GM12875 (cell line): ENCODE data around the gene KRT35.

ENCODE experiments used
- H3K4me3 ChIP-seq: one replicate; pipeline ENCODE4 v1.5.1; 2011; ENCODE audit warnings: low read depth, low read length, control low read depth
- TF ChIP-seq, protein P1 (sequence below): IDR thresholded peaks from 2 replicates; pipeline ENCODE4 v1.5.1; 2011; ENCODE audit warnings: low read depth, mild to moderate bottlenecking, control low read depth, inconsistent platforms, low read length, moderate library complexity, borderline replicate concordance; ENCODE audit not compliant: insufficient read depth

The KRT35 gene

DNA sequence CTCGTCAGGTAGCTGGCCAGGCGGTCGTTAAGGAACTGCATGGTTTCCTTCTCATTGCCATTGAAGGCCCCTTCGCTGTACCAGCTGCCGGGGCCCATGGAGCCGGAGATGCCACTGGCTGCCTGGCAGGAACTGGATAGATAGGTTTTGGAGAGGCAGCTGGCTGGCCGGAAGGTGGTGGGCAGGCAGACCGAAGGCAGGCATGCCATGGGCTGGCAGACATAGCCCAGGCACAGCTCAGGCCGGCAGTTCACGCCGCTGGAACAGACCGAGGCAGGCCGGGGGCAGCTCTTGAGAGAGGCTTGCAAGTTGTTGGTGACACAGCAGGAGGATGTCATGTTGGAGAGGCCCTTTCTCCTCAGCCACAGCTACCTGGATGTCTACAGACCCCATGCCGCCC, 14.0 kb downstream of the KRT35 start, which contains the start of gene KRT32:
KRT32 (minus strand) TSS at position 399 of the 400 bp plus-strand sequence; CDS start at position 338, 61 bp downstream.
- TF ChIP-seq, protein P1, sequence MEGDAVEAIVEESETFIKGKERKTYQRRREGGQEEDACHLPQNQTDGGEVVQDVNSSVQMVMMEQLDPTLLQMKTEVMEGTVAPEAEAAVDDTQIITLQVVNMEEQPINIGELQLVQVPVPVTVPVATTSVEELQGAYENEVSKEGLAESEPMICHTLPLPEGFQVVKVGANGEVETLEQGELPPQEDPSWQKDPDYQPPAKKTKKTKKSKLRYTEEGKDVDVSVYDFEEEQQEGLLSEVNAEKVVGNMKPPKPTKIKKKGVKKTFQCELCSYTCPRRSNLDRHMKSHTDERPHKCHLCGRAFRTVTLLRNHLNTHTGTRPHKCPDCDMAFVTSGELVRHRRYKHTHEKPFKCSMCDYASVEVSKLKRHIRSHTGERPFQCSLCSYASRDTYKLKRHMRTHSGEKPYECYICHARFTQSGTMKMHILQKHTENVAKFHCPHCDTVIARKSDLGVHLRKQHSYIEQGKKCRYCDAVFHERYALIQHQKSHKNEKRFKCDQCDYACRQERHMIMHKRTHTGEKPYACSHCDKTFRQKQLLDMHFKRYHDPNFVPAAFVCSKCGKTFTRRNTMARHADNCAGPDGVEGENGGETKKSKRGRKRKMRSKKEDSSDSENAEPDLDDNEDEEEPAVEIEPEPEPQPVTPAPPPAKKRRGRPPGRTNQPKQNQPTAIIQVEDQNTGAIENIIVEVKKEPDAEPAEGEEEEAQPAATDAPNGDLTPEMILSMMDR, result no peak
- no peak within 1 kb of the TSS for H3K4me3 ChIP-seq

DNA sequence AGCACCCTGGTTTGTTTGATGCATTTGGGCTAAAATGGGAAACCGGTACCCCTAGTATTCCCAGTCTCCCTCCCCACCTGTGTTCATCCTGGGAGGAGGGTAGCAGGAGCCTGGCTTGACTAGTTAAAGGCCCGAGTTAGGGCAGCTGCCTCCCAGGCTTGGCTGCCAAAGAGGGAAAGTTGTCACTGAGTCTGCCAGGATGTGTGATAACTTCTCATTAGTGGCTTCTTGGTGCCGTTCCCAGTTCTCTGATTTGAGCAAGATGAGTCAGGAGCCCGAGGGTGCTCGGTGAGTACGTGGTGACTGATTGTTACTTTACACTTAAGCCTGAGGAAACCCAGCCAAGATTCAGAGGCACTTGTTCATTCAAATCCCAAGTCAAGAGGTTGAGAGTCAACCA, 16.3 kb downstream of the KRT35 start:
- no peak overlapping the region for H3K4me3 ChIP-seq
- TF ChIP-seq, protein P1, result no peak

DNA sequence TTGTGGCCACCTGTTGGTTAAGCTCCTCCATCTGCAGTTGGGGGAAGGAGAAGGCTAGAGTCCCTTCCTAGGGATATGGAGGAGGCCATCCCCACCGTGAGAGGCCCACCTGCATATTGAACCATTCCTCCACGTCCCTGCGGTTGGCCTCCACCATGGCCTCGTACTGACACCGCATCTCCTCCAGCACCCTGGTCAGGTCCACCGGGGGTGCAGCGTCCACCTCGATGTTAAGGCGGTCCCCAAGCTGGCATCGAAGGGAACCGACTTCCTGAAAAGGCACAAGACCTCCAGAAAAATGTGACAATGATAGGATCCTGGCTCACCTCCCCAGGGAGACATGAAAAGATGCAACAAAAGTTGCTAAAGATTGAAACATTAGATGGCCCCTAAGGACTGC, 16.8 kb downstream of the KRT35 start:
- TF ChIP-seq, protein P1, result no peak
- H3K4me3 ChIP-seq, result no peak overlapping the region

DNA sequence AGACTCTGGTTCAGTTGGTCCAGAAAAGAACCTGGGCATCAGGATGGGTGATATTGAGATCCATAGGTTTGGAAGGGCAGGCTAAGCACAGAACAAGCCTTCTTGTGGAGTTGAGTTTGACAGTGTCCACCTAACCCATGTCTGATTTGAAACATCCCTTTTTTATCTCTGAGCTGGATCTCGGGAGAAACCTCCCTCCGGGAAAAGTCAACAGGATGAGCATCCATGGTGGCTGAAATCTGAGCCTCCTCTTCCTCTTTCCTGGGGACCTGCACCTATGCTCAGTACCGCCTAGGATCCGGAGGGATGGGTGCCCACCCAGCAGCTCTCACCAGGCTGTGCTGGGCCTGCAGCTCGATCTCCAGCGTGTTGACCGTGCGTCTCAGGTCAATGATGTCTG, 17.2 kb downstream of the KRT35 start:
- TF ChIP-seq, protein P1, result no peak
- no peak overlapping the region for H3K4me3 ChIP-seq

DNA sequence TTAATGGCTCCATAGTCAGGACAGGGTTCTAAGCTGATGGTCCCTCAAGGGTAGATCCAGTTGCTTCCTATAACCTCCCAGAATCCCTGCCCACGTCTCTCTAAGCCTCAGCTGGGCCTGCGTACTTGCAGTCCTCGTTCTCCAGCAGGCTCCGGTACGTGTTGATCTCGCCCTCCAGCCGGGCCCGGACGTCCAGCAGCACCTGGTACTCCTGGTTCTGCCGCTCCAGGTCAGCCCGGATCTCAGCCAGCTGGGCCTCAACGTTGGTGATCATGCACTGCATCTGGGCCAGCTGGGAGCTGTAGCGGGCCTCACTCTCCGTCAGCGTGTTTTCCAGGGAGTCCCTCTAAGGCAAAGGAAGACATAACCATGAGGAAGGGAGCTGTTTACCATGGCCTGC, 18.2 kb downstream of the KRT35 start:
- TF ChIP-seq, protein P1, result no peak
- no peak overlapping the region for H3K4me3 ChIP-seq

DNA sequence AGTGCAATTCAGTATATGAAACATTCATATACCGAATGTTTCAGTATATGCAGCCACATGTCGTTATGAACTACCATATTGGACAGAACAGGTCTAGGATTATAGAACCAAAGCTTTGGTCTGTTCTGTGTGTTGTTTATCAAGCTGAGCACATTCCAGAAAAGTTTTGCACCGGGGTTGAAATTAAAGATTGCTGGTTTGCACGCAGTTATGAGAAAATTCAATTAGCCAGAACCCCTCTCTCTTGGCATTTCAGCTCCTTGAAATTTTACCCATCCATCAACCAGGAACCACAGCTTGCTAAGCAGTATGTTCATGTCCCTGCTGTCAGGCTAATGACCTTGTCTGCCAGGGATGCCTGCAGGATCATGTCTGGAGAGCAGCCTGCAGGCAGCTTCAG, 23.3 kb downstream of the KRT35 start:
- H3K4me3 ChIP-seq, result no peak overlapping the region
- TF ChIP-seq, protein P1, result no peak

DNA sequence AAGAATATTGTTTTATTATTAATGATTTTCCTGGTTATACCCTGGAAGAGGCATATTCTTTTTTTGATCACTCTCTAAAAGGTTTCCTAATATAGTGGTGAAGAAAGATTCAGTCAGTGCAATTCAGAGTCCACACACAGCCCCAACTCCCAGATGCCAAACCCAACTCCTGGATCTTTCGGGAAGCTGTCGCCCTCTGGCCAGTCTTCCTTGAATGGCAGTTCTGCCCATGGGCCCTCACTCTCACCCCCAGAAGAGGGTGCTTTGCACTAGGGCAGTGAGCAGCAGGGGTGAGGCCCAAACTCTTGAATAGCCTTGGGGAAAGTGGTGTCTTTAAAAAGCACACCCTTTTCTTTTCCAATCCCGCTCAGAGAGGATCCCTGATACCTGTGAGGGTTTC, 24.7 kb downstream of the KRT35 start:
- TF ChIP-seq, protein P1, result no peak
- H3K4me3 ChIP-seq, result no peak overlapping the region
